ENCODE measurements around the gene SNX14.
"Not testable (repeated sequence)": the region's sequence is repeated elsewhere in the genome, so short reads cannot be mapped to it uniquely, and the experiment has no call there.

SNX14 gene

GRCh38 chr6:85574932-85575598 lies 18.6 kb downstream of the SNX14 start:
- TF ChIP-seq CTCF (IDR thresholded peaks at IDR 0.05; ENCODE audit: insufficient read depth, low read depth, low read length, missing control alignments), result no peak
- H3K4me3 ChIP-seq (ENCODE audit: low read length), result no peak overlapping the region
- peak; percentile 84 for DNase-seq (ENCODE audit: low read depth)

GRCh38 chr6:85569323-85569722 lies 24.3 kb downstream of the SNX14 start:
- H3K4me3 ChIP-seq (ENCODE audit: low read length), result no peak overlapping the region
- TF ChIP-seq CTCF (IDR thresholded peaks at IDR 0.05; ENCODE audit: insufficient read depth, low read depth, low read length, missing control alignments), result no peak
- DNase-seq (ENCODE audit: low read depth), result peak; percentile 24

- H3K4me3 ChIP-seq (ENCODE audit: low read length), result no peak overlapping the region
- TF ChIP-seq CTCF (IDR thresholded peaks at IDR 0.05; ENCODE audit: insufficient read depth, low read depth, low read length, missing control alignments), result no peak
- DNase-seq (ENCODE audit: low read depth), result no peak
Measured at GRCh38 chr6:85568411-85568810, 25.2 kb downstream of the SNX14 start.

GRCh38 chr6:85565736-85566135 lies 27.9 kb downstream of the SNX14 start:
- no peak overlapping the region for H3K4me3 ChIP-seq (ENCODE audit: low read length)
- DNase-seq (ENCODE audit: low read depth), result no peak
- TF ChIP-seq CTCF (IDR thresholded peaks at IDR 0.05; ENCODE audit: insufficient read depth, low read depth, low read length, missing control alignments), result no peak

GRCh38 chr6:85564223-85564622 lies 29.4 kb downstream of the SNX14 start:
- not testable (repeated sequence) for H3K4me3 ChIP-seq (ENCODE audit: low read length); DNase-seq (ENCODE audit: low read depth)

GRCh38 chr6:85561750-85562357 lies 31.8 kb downstream of the SNX14 start:
- H3K4me3 ChIP-seq (ENCODE audit: low read length), result no peak overlapping the region
- DNase-seq (ENCODE audit: low read depth), result peak; percentile 76
- TF ChIP-seq CTCF (IDR thresholded peaks at IDR 0.05; ENCODE audit: insufficient read depth, low read depth, low read length, missing control alignments), result no peak

GRCh38 chr6:85556992-85557668 lies 36.5 kb downstream of the SNX14 start:
- TF ChIP-seq CTCF (IDR thresholded peaks at IDR 0.05; ENCODE audit: insufficient read depth, low read depth, low read length, missing control alignments), result no peak
- DNase-seq (ENCODE audit: low read depth), result no peak
- H3K4me3 ChIP-seq (ENCODE audit: low read length), result no peak overlapping the region
